Parathyroid adenoma (tissue), 2 donors: ENCODE results near the gene AKAP8L.

Experiments
- H2AFZ ChIP-seq: fragments of 300-600 bp; sonication (generic); one replicate; pipeline ENCODE4 v1.7.0; 2017; ENCODE audit warnings: antibody characterized with exemption, mild to moderate bottlenecking
- H3K27ac ChIP-seq: fragments of 300-600 bp; sonication (generic); one replicate; pipeline ENCODE4 v1.7.0; 2017
- H3K27me3 ChIP-seq: fragments of 300-600 bp; sonication (generic); one replicate; pipeline ENCODE4 v1.7.0; 2017; ENCODE audit warnings: low read length; ENCODE audit not compliant: control insufficient read depth, insufficient read depth
- H3K36me3 ChIP-seq: fragments of 300-600 bp; sonication (generic); one replicate; pipeline ENCODE4 v1.7.0; 2017; ENCODE audit warnings: low read length; ENCODE audit not compliant: control insufficient read depth, insufficient read depth
- H3K4me1 ChIP-seq: fragments of 300-600 bp; sonication (generic); one replicate; pipeline ENCODE4 v1.7.0; 2017; ENCODE audit warnings: control low read depth
- H3K4me2 ChIP-seq: fragments of 300-600 bp; sonication (generic); one replicate; pipeline ENCODE4 v1.7.0; 2017; ENCODE audit warnings: low read length
- H3K4me3 ChIP-seq: fragments of 300-600 bp; sonication (generic); one replicate; pipeline ENCODE4 v1.7.0; 2017; ENCODE audit warnings: low read depth, low read length
- H3K79me2 ChIP-seq: fragments of 300-600 bp; sonication (generic); one replicate; pipeline ENCODE4 v1.7.0; 2017; ENCODE audit warnings: control low read depth
- H3K9ac ChIP-seq: fragments of 300-600 bp; sonication (generic); one replicate; pipeline ENCODE4 v1.7.0; 2017; ENCODE audit warnings: mild to moderate bottlenecking
- H3K9me3 ChIP-seq: fragments of 300-600 bp; sonication (generic); one replicate; pipeline ENCODE4 v1.7.0; 2017; ENCODE audit warnings: low read length; ENCODE audit not compliant: control insufficient read depth
- TF ChIP-seq, protein P1 (sequence below): fragments of 300-600 bp; sonication (generic); IDR thresholded peaks from one replicate; pipeline ENCODE4 v1.7.0; 2017; ENCODE audit warnings: antibody characterized with exemption, mild to moderate bottlenecking
- donor health status: primary hyperparathyroidism.

The AKAP8L gene

DNA sequence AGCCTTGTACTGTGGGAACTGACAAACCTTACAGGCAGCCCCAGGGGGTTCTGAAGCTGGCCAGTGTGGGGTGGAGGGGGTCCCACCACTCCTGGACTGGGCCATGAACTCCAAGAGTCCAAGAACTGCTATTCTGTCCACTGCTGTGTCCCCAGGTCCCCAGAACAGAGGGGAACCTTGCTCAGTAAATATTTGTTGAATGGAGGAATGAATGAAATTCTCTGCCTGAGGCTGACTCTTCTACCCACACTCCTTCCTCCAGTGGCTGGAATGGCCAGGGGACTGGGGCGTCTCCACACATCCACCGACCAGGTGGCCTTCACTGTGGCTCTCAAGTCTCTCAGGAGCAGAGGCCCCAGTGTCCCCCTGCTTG, 19.3 kb upstream of the AKAP8L start:
- Histone ChIP-seq H3K4me2 (no peak overlapping the region), H2AFZ (no peak overlapping the region), H3K27ac (no peak overlapping the region), H3K9me3 (no peaks in the 10 kb centered on the region), H3K79me2 (no peaks in the 10 kb centered on the region), H3K4me1 (no peaks in the 10 kb centered on the region), H3K4me3 (no peak overlapping the region), H3K36me3 (no peaks in the 10 kb centered on the region), H3K27me3 (no peaks in the 10 kb centered on the region), H3K9ac (no peak overlapping the region)
- TF ChIP-seq, protein P1, sequence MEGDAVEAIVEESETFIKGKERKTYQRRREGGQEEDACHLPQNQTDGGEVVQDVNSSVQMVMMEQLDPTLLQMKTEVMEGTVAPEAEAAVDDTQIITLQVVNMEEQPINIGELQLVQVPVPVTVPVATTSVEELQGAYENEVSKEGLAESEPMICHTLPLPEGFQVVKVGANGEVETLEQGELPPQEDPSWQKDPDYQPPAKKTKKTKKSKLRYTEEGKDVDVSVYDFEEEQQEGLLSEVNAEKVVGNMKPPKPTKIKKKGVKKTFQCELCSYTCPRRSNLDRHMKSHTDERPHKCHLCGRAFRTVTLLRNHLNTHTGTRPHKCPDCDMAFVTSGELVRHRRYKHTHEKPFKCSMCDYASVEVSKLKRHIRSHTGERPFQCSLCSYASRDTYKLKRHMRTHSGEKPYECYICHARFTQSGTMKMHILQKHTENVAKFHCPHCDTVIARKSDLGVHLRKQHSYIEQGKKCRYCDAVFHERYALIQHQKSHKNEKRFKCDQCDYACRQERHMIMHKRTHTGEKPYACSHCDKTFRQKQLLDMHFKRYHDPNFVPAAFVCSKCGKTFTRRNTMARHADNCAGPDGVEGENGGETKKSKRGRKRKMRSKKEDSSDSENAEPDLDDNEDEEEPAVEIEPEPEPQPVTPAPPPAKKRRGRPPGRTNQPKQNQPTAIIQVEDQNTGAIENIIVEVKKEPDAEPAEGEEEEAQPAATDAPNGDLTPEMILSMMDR, result no peak

DNA sequence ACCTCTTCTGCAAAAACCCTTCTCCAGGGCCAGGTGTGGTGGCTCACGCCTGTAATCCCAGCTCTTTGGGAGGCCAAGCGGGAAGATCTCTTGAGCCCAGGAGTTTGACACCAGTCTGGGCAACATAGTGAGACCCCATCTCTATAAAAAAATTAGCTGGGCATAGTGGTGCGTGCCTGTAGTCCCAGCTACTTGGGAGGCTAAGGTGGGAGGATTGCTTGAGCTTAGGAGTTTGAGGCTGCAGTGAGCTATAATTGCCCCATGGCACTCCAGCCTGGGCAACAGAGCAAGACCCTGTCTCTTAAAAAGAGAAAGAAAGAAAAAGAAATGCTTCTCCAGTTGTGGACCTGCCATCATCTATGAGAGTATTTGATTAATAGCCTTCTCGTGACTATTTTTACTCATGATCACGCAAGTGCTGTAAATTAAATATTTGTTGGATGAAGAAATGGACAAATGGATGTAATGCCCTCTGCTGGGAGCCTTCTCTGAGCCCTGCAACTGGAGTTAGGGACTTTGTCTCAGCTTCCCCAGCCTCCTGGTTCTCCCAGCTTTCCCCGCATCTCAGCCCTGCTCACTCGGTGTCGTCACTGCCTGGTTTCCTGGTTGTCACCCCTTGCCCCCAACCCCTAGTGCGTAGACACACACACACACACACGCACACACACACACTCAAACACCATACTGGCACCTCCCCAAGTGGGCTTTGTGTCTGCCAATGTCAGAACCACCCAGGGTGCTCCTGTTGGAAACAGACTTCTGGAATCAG, 18.8 kb upstream of the AKAP8L start:
- Histone ChIP-seq H3K27me3 (no peaks in the 10 kb centered on the region), H3K9ac (no peak overlapping the region), H3K4me3 (no peak overlapping the region), H2AFZ (no peak overlapping the region), H3K36me3 (no peaks in the 10 kb centered on the region), H3K27ac (no peak overlapping the region), H3K4me2 (no peak overlapping the region), H3K9me3 (no peaks in the 10 kb centered on the region), H3K4me1 (no peaks in the 10 kb centered on the region), H3K79me2 (no peaks in the 10 kb centered on the region)
- TF ChIP-seq, protein P1, result no peak

DNA sequence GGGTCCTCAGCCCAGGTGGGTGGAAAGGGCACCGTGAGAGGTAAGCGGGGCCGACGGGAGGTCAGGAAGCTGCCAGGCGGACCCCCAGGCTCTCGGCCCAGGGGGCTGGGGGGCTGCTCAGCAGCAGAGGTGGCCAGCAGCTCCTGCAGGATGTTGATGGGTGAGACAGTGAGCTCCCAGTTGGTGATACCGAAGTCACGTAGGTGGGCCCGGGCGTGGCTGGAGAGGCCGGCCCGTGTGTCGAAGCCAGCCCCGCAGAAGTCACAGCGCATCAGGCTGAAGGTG, 18.0 kb upstream of the AKAP8L start:
- no peaks in the 10 kb centered on the region for H3K27me3 ChIP-seq
- no peak overlapping the region for H3K4me3 ChIP-seq
- H3K36me3 ChIP-seq, result no peaks in the 10 kb centered on the region
- peaks cover 3% of the 10 kb centered on the region for H3K79me2 ChIP-seq
- no peak overlapping the region for H2AFZ ChIP-seq
- H3K4me1 ChIP-seq, result no peaks in the 10 kb centered on the region
- no peak overlapping the region for H3K27ac ChIP-seq
- no peaks in the 10 kb centered on the region for H3K9me3 ChIP-seq
- no peak overlapping the region for H3K9ac ChIP-seq
- no peak overlapping the region for H3K4me2 ChIP-seq
- TF ChIP-seq, protein P1, result no peak

DNA sequence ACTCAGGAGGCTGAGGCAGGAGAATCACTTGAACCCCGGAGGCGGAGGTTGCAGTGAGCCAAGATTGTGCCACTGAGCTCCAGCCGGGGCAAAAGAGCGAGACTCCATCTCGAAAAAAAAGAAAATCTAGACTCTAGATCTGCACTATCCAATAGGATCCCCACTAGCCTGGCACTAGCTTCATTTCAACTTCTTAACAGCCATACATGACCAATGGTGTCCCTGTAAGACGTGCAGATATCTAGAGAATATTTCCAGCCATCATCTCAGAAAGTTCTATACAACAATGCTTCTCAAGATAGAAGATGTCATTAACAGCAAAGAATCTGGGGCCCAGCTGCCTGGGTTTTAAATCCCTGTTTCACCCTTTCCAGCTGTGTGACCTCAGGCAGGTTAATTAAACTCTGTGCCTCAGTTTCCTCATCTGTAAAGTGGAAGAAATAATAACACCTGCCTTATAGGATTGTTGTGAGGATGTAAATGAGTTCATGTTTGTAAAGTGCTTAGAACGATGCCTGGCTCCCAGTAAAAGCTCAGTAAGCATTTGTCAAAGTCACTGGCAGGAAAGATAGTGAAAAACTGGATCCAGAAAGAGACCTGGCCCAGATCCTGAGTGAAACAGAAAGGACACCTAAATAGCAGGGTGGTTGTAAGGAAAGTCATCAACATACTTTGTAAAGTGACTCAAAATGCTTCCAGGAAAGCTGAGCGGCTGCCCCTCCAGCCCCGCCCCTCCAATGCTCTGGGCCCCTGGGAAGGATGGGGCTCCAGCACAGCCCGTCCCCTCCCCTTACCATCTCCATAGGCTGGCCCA, 17.4 kb upstream of the AKAP8L start:
- Histone ChIP-seq H2AFZ (no peak overlapping the region), H3K4me3 (no peak overlapping the region), H3K27me3 (no peaks in the 10 kb centered on the region), H3K36me3 (no peaks in the 10 kb centered on the region), H3K4me1 (peaks cover 5% of the 10 kb centered on the region), H3K9me3 (no peaks in the 10 kb centered on the region), H3K27ac (no peak overlapping the region), H3K4me2 (no peak overlapping the region), H3K9ac (no peak overlapping the region), H3K79me2 (peaks cover 7% of the 10 kb centered on the region)
- TF ChIP-seq, protein P1, result no peak
